ENCODE results near the gene FCHSD2. TPM values are rescaled to one million over a fixed set of nuclear protein-coding genes. Genes with fewer than 3 reads are reported as not detected.
"Not testable (repeated sequence)": the region's sequence is repeated elsewhere in the genome, so short reads cannot be mapped to it uniquely, and the experiment has no call there.

Gene FCHSD2
- total RNA-seq, 1 donor from 2014 or later, result 43.4 TPM

DNA sequence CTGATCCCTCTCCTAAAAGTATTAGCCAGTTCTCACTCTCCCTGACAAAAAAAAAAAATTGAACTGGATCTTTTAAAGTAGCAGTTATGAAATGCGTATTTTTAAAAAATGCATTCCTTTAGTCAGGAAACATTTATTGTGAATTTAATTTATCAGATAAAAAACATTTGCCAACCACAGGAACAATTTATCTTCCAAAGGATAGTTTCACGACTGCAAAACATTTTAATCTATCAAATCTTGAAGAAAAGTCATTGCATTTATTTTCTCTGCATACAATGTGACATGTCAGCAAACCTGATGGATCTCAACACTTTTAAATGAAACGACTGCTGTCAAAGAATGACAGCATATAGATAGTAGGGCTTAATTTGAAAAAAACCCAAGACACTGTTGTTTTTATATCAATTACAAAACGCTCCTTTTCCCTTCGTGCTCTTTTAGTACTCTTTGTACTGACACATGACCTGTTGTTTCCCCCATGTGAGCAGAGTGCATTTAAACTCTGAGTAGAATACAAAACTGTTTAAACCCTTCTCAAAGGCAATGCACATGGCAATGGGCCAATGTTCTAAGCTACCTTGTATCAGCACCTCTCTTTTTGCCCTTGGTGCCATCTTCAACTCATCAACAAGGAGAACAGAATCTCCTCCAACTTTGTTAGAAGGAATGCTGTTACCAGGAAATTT is 220.9 kb downstream of the FCHSD2 start:
- TF ChIP-seq, protein P1, sequence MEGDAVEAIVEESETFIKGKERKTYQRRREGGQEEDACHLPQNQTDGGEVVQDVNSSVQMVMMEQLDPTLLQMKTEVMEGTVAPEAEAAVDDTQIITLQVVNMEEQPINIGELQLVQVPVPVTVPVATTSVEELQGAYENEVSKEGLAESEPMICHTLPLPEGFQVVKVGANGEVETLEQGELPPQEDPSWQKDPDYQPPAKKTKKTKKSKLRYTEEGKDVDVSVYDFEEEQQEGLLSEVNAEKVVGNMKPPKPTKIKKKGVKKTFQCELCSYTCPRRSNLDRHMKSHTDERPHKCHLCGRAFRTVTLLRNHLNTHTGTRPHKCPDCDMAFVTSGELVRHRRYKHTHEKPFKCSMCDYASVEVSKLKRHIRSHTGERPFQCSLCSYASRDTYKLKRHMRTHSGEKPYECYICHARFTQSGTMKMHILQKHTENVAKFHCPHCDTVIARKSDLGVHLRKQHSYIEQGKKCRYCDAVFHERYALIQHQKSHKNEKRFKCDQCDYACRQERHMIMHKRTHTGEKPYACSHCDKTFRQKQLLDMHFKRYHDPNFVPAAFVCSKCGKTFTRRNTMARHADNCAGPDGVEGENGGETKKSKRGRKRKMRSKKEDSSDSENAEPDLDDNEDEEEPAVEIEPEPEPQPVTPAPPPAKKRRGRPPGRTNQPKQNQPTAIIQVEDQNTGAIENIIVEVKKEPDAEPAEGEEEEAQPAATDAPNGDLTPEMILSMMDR (IDR thresholded peaks at IDR 0.05; ENCODE audit: borderline replicate concordance), result no peak
- intact Hi-C loops (cut with micrococcal nuclease), result no loop called here
- Histone ChIP-seq H3K4me3 (no peak overlapping the region), H3K36me3 (no peaks in the 10 kb centered on the region), H3K27me3 (ENCODE audit: low read depth) (no peaks in the 10 kb centered on the region), H3K9me3 (replicated peaks) (no peaks in the 10 kb centered on the region), H3K27ac (replicated peaks) (peak overlapping the region; percentile 30), H3K4me1 (peaks cover 42% of the 10 kb centered on the region)
- no peak for DNase-seq

GRCh38 chr11:72920001-72920400 is 222.1 kb downstream of the FCHSD2 start:
- Histone ChIP-seq H3K36me3 (no peaks in the 10 kb centered on the region), H3K9me3 (replicated peaks) (no peaks in the 10 kb centered on the region), H3K4me3 (no peak overlapping the region), H3K27ac (replicated peaks) (no peak overlapping the region), H3K4me1 (peaks cover 31% of the 10 kb centered on the region), H3K27me3 (ENCODE audit: low read depth) (no peaks in the 10 kb centered on the region)
- intact Hi-C loops (cut with micrococcal nuclease), result no loop called here
- TF ChIP-seq, protein P1 (IDR thresholded peaks at IDR 0.05; ENCODE audit: borderline replicate concordance), result no peak
- no peak for DNase-seq

DNA sequence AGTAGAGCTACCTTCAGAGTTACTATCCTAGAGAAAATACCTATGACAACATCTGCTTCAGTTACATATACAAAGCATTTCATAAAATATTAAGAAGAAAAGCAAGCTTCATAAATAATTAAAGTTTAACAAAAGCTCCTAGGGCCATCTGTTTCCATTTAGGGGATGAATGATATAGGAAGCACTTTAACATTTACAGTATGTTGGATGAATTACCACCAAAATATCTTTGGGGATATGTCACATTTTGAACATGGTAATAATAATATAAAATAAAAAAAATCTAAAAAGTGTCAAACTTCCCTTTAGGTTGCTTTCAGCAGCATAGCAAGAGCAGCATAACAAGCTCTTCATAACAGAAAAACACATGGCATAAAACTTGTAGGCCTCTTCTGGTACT is 223.3 kb downstream of the FCHSD2 start:
- no peaks in the 10 kb centered on the region for H3K27me3 ChIP-seq (ENCODE audit: low read depth)
- no peak overlapping the region for H3K27ac ChIP-seq (replicated peaks)
- H3K9me3 ChIP-seq (replicated peaks), result peaks cover 2% of the 10 kb centered on the region
- DNase-seq, result no peak
- TF ChIP-seq, protein P1 (IDR thresholded peaks at IDR 0.05; ENCODE audit: borderline replicate concordance), result no peak
- H3K4me3 ChIP-seq, result no peak overlapping the region
- H3K4me1 ChIP-seq, result peaks cover 27% of the 10 kb centered on the region
- H3K36me3 ChIP-seq, result no peaks in the 10 kb centered on the region
- intact Hi-C loops (cut with micrococcal nuclease), result no loop called here

GRCh38 chr11:72912253-72912652 is 229.9 kb downstream of the FCHSD2 start:
- no peaks in the 10 kb centered on the region for H3K4me1 ChIP-seq
- DNase-seq, result no peak
- no peaks in the 10 kb centered on the region for H3K27me3 ChIP-seq (ENCODE audit: low read depth)
- no peak overlapping the region for H3K4me3 ChIP-seq
- intact Hi-C loops (cut with micrococcal nuclease), result no loop called here
- H3K9me3 ChIP-seq (replicated peaks), result peaks cover 36% of the 10 kb centered on the region
- H3K27ac ChIP-seq (replicated peaks), result no peak overlapping the region
- peaks cover 18% of the 10 kb centered on the region for H3K36me3 ChIP-seq
- TF ChIP-seq, protein P1 (IDR thresholded peaks at IDR 0.05; ENCODE audit: borderline replicate concordance), result no peak

- DNase-seq; H3K4me3 ChIP-seq; H3K27ac ChIP-seq (replicated peaks); H3K27me3 ChIP-seq (ENCODE audit: low read depth); intact Hi-C loops (cut with micrococcal nuclease); H3K4me1 ChIP-seq: not testable (repeated sequence)
- Histone ChIP-seq H3K9me3 (replicated peaks) (peaks cover 48% of the 10 kb centered on the region), H3K36me3 (peaks cover 18% of the 10 kb centered on the region)
These were observed 232.3 kb downstream of the FCHSD2 start for GRCh38 chr11:72909558-72910388.

All from left ventricle myocardium inferior (tissue), 1 donor.